NCI-H82 treated with DMSO at 0.1 percent for 48 hours (cell line): ENCODE results near the gene ADAMTS13.
A peak's percentile ranks its signal among the peaks of the same experiment; 100 is the strongest.
"Not testable (repeated sequence)": the region's sequence is repeated elsewhere in the genome, so short reads cannot be mapped to it uniquely, and the experiment has no call there.

Experiments used
- DNase-seq: peaks from one replicate; lab custom pipeline; 2025; ENCODE audit not compliant: unreplicated experiment; lab: John Stamatoyannopoulos, UW

The ADAMTS13 gene

GRCh38 chr9:133391449-133391848 is 30.7 kb upstream of the ADAMTS13 start:
- not testable (repeated sequence) for DNase-seq

GRCh38 chr9:133392308-133392707 is 29.9 kb upstream of the ADAMTS13 start:
- not testable (repeated sequence) for DNase-seq

GRCh38 chr9:133393399-133393798 is 28.8 kb upstream of the ADAMTS13 start:
- DNase-seq: no peak

DNA sequence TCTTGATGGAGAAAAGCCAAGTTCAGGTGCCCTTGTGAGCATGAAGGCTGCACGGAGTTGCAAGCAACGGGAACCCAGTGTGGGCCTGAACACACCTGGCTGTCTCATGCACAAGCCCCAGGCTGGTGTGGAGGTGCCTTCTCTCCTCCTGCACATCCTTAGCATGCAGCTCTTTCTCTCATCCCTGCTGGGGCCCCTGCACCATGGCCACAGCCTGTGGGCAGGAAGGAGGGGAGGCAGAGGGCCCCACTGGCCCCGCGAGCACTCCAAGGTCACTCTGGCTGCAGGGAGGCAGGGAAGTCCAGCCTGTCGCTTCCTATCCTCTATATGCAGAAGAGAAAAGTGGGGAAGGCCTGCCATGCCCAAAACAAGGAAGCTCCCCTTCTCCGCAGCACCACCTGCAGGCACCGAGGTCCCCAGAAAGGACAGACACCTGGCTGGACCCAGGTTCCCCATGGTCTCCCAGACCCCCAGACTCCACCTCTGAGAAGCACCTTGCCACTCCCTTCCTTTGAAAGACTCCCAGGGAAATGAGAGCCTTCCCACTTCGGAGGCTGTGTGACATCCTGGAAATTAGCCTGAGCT is 27.4 kb upstream of the ADAMTS13 start:
- DNase-seq: no peak

DNA sequence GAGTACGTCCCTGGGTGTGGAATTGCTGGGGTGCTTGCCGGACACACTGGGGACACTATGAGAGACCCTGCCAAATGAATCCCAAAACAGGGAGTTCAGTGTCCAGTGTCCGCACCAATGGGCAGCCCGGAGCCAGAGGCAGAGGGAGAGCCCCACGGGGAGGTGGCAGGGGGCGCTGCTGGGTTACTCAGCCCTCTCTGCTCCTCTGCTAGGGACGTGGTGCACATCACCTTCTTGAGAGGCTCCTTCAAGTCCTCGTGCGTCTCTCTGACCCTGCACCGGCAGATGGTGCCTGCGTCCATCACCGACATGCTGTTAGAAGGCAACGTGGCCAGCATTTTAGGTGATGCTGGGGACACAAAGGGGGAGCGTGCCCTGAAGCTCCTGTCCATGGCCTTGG is 25.2 kb upstream of the ADAMTS13 start:
- no peak for DNase-seq

GRCh38 chr9:133397370-133397769 is 24.8 kb upstream of the ADAMTS13 start:
- no peak for DNase-seq

GRCh38 chr9:133397895-133398294 is 24.3 kb upstream of the ADAMTS13 start:
- no peak for DNase-seq

DNA sequence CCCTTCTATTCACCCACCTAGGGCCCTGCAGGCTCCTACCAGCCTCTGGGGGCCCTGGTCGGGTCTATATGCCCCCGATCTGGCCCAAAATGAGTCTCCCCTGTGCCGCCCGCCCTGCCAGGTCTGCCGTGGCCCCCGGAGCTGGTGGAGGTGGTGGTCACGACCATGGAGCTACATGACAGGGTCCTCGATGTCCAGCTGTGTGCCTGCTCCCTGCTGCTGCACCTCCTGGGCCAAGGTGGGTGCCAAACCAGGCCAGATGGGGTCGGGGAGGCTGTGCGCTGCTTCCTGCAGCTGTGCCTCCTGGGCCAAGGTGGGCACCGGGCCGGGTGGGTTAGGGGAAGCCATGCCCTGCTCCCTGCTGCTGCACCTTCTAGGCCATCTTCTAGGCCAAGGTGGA is 21.9 kb upstream of the ADAMTS13 start:
- DNase-seq: no peak

- no peak for DNase-seq
Measured at GRCh38 chr9:133401588-133401987, 20.6 kb upstream of the ADAMTS13 start.

DNA sequence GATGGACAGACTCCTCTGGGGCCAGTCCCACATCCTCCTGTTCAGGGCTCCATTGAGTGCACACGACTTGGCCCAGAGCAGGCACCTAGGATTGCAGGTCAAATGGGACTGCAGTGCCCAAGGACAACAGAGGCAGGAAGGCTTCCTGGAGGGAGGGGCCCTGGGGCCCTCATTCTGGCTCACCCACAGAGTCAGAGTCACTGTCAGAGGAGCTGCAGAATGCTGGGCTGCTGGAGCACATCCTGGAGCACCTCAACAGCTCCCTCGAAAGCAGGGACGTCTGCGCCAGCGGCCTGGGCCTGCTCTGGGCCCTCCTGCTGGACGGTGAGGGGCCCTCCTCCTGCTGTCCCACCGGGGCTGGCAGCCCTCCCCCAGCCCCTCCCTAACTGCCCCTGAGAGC is 19.5 kb upstream of the ADAMTS13 start:
- no peak for DNase-seq

DNA sequence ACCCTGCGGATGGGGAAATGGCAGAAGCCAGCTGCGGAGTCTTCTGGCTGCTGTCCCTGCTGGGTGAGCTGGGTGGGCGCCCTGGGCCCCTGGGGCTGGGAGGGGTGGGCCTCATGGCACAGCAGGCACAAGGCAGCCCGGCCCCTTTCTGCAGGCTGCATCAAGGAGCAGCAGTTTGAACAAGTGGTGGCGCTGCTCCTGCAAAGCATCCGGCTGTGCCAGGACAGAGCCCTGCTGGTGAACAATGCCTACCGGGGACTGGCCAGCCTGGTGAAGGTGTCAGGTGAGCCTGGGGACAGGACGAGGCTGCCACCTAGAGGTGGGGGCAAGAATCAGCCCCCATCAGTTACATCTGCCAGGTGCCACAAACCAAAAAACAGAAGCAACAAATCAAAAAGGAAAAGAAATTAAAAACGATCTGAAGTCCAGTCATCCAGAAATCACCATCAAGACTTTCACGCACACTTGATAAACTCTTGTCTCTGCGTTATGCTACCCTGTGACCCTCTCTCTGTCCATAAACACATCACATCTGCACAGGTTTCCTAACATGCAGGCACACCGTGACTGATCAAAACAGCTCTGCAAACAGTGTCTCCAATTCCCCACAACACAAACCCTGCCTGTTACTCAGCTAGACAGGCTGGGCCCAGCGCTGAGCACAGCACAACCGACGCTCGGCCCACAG is 18.3 kb upstream of the ADAMTS13 start:
- DNase-seq: no peak

GRCh38 chr9:133404454-133405002 is 17.6 kb upstream of the ADAMTS13 start:
- DNase-seq: no peak

DNA sequence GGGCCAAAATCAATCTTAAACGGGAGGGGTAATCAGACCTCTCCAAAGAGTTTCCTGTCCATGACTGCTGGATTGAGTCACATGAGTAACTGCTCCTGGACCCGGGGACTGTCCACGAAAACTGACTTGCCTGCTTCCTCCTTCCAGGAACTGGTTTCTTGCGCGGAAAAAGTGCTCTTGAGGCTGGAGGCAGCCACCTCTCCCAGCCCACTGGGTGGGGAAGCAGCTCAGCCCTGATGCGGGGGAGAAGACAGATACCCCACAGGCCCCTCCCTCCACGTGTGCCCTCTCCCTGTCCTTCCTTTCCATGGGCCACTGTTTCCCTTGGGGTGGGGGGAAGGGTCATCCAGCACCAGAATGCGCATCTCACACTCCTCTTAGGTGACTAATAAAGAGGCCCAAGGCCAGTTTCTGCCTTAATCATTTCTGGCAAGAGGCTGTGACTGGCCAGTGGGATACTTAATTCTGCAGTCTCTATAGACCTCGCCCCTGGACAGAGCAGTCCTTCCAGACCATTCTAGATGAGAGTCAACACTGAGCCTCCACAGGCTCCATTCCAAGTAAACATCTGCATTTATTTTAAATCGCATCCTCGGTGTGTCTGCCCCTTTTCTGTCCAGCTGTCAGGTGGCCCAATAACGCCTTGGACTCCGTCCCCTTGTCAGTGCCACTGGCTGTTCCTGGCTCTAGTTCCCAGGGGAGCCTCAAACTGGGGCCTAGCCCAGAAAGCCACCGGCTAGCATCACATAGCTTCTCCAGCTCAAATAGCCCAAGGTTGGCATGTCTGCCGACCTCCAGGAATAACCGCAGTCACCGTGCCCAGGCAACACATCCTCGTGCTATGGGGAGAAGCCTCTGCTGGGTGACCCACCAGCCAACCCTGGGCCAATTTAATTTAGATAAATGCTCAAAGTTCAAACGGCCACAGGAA is 16.4 kb upstream of the ADAMTS13 start:
- DNase-seq: no peak

GRCh38 chr9:133406480-133407307 is 15.5 kb upstream of the ADAMTS13 start:
- DNase-seq: peak; percentile 44

DNA sequence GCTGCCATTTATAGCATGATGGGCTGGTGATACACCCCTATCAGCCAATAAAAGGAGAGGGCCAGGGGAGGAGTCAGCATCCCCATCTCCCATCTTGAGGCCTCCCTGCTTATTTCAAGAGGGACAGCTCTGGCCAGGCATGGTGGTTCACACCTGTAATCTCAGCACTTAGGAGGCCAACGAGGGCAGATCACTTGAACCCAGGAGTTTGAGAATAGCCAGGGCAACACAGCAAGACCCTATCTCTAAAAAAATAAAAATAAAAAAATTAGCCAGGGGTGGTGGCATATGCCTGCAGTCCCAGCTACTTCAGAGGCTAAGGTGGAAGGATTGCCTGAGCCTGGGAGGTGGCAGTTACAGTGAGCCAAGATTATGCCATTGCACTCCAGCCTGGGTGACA is 14.1 kb upstream of the ADAMTS13 start:
- DNase-seq: no peak

DNA sequence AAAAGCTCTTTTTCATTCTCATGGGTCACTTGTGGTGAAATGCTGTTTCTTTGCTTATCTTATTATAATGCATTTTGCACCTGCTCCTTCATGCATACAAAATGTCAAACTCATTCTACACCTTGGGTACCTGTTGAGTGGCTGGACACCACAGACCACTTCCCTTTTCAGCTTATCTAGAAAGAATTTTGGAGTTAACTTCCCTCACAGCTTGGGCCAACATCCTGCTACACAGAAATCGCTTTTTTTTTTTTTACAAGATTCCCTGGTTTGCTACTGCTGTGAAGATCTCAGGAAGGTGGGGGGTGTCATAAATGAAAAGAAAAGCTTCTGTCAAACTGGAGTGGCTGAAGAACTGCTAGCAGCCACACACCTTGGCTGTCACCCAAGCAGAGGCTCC is 7.0 kb upstream of the ADAMTS13 start:
- no peak for DNase-seq

- peak; percentile 84 for DNase-seq
Measured at GRCh38 chr9:133417541-133418461, 4.4 kb upstream of the ADAMTS13 start, which contains the start of gene REXO4. Gene REXO4, minus strand, starts transcription at chr9:133418010. Its CDS starts 166 bp downstream, at chr9:133417844.

- DNase-seq: no peak
Measured at GRCh38 chr9:133419005-133419404, 3.2 kb upstream of the ADAMTS13 start.

DNA sequence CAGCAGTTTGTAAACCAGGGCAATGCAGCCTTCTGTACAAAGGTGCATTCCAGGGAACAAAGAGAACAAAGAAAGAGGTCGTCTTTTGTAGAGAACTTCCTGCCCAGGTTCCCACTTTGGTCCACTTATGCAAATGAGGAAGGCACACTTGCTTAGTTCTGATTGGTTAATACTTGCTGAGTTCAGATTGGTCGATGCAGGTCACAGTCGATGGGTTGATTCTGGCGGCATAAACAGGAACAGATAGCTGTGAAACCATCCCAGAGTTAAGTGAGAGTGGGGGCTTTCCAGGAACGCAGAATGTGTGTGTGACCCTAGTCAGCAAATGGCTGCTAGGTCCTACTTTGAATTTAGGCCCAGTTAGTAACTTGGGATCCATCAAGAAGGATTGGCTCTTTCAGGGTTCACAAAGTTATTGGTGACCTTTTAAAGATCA is 1.8 kb upstream of the ADAMTS13 start:
- no peak for DNase-seq
